AG04449 (cell line): ENCODE data around the gene SLC25A22.
A peak's percentile ranks its signal among the peaks of the same experiment; 100 is the strongest.

Source experiments
- CTCF ChIA-PET: fragments of 350-600 bp; formaldehyde crosslinking; extraction: SDS; loops from one replicate; lab custom pipeline; 2021; ENCODE audit warnings: antibody characterized with exemption; lab: Yijun Ruan, JAX
- POLR2A ChIA-PET: fragments of 400-600, 350-600 bp; formaldehyde crosslinking; extraction: SDS; loops from one replicate; lab custom pipeline; 2020; ENCODE audit warnings: antibody characterized with exemption, inconsistent platforms; lab: Yijun Ruan, JAX
- DNase-seq: peaks from one replicate; pipeline ENCODE4 v3.0.0-alpha.2; 2010; ENCODE audit warnings: low read depth, low spot score
- H3K4me3 ChIP-seq: 2 replicates; pipeline ENCODE4 v1.5.1; 2011; ENCODE audit warnings: low read depth, mild to moderate bottlenecking, control low read depth, low read length
- CTCF ChIP-seq: IDR thresholded peaks from one replicate; pipeline ENCODE4 v1.5.1; 2011; ENCODE audit warnings: mild to moderate bottlenecking, moderate library complexity, low read length, control low read depth, inconsistent platforms; ENCODE audit not compliant: insufficient read depth; ENCODE audit errors: missing control alignments

SLC25A22 gene

GRCh38 chr11:787084-787675, 10.9 kb downstream of the SLC25A22 start:
- no peak for DNase-seq
- no peak overlapping the region for H3K4me3 ChIP-seq
- TF ChIP-seq CTCF, result no peak
- ChIA-PET POLR2A (no interaction called here), CTCF (no interaction called here)

GRCh38 chr11:786235-787083, 11.6 kb downstream of the SLC25A22 start:
- DNase-seq, result no peak
- ChIA-PET POLR2A (no interaction called here), CTCF (interaction anchor here (1.2 kb wide), 1 partner anchor 10 kb away, joined by 3 read pairs; the partner anchor contains the start of gene GATD1)
- no peak overlapping the region for H3K4me3 ChIP-seq
- no peak for TF ChIP-seq CTCF

DNA sequence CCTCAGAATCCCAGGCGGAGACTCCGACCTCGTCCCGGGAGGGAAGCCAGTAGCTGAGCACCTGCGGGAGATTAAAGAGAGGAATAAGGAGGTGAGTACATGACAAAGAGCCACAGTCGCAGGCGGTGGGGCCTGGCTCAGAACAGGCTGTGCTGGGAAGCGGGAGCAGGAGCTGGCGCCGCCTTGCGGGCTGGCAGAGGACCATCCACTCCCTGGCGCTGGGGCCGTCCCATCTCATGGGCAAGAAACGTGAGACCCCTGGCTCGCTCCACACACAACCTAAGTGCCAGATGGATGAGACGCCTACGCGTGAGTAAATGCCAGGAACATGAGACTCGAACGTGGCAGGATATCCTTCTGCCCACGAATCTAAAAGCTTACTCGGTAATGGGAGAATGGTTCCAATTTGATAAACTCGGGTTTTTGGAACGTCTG, 14.5 kb downstream of the SLC25A22 start:
- CTCF ChIA-PET, result interaction anchor here (0.7 to 3.0 kb wide), 13 partner anchors 8 to 120 kb away, joined by 3 to 13 read pairs (median 6); partner anchors contain the start of gene TMEM80
- POLR2A ChIA-PET, result interaction anchor here (0.7 to 1.2 kb wide), 4 partner anchors 12 to 113 kb away, joined by 3 to 5 read pairs (median 4); partner anchors contain the start of gene PNPLA2
- DNase-seq, result peak; percentile 69

GRCh38 chr11:782264-783174, 15.6 kb downstream of the SLC25A22 start:
- TF ChIP-seq CTCF, result no peak
- no peak overlapping the region for H3K4me3 ChIP-seq

More for the DNA sequence above, 14.5 kb downstream of the SLC25A22 start:
- peak; percentile 95 for TF ChIP-seq CTCF
- H3K4me3 ChIP-seq, result peak overlapping the region; percentile 10; the same call in 1 of the 2 replicates

GRCh38 chr11:779955-780532, 18.0 kb downstream of the SLC25A22 start:
- H3K4me3 ChIP-seq, result no peak overlapping the region
- POLR2A ChIA-PET, result no interaction called here
- DNase-seq, result no peak
- TF ChIP-seq CTCF, result no peak
- CTCF ChIA-PET, result no interaction called here

More at GRCh38 chr11:782264-783174, 15.6 kb downstream of the SLC25A22 start:
- ChIA-PET POLR2A (interaction anchor here (1.1 kb wide), 1 partner anchor 13 kb away, joined by 5 read pairs; no protein-coding TSS in a partner anchor), CTCF (interaction anchor here (0.7 to 3.0 kb wide), 9 partner anchors 7 to 119 kb away, joined by 3 to 13 read pairs (median 6); partner anchors contain the start of gene TALDO1)
- no peak for DNase-seq
